Astrocyte of the spinal cord (primary cell): ENCODE results near the gene PAGE1.

Experiments
- DNase-seq: peaks from one replicate; pipeline ENCODE4 v3.0.0; 2011; ENCODE audit warnings: low read depth, low spot score
- H3K4me3 ChIP-seq: 2 replicates; pipeline ENCODE4 v1.5.1; 2011; ENCODE audit warnings: low read depth, mild to moderate bottlenecking, low read length, moderate library complexity
- CTCF ChIP-seq: IDR thresholded peaks from 2 replicates; pipeline ENCODE4 v1.5.1; 2012; ENCODE audit warnings: low read depth, mild to moderate bottlenecking, low read length, inconsistent platforms
- in situ Hi-C: cut with HindIII; loops from 2 replicates; pipeline ENCODE4 v1.10.0; 2017; ENCODE audit warnings: low sequenced_read_pairs

Gene PAGE1

GRCh38 chrX:49673394-49673793 is 22.4 kb downstream of the PAGE1 start:
- TF ChIP-seq CTCF = no peak
- in situ Hi-C loops = no loop called here
- no peak overlapping the region for H3K4me3 ChIP-seq
- DNase-seq = no peak

GRCh38 chrX:49664824-49665223 is 31.0 kb downstream of the PAGE1 start:
- TF ChIP-seq CTCF = no peak
- H3K4me3 ChIP-seq = no peak overlapping the region
- in situ Hi-C loops = no loop called here
- no peak for DNase-seq

GRCh38 chrX:49661881-49662280 is 33.9 kb downstream of the PAGE1 start:
- TF ChIP-seq CTCF = no peak
- H3K4me3 ChIP-seq = no peak overlapping the region
- in situ Hi-C loops = no loop called here
- no peak for DNase-seq

- DNase-seq = no peak
- H3K4me3 ChIP-seq = no peak overlapping the region
- in situ Hi-C loops = no loop called here
- no peak for TF ChIP-seq CTCF
Observed at GRCh38 chrX:49659771-49660170, 36.0 kb downstream of the PAGE1 start.

- in situ Hi-C loops = no loop called here
- no peak overlapping the region for H3K4me3 ChIP-seq
- DNase-seq = no peak
- no peak for TF ChIP-seq CTCF
Observed at GRCh38 chrX:49656533-49656932, 39.3 kb downstream of the PAGE1 start.

GRCh38 chrX:49644991-49645637 is 50.7 kb downstream of the PAGE1 start:
- no peak for DNase-seq
- TF ChIP-seq CTCF = no peak
- in situ Hi-C loops = no loop called here
- no peak overlapping the region for H3K4me3 ChIP-seq
